RCC 7860 (cell line): ENCODE results near the gene CCM2.

Experiments used
- DNase-seq: peaks from one replicate; pipeline ENCODE4 v3.0.0-alpha.2; 2015; ENCODE audit warnings: low spot score
- FAIRE-seq: peaks from 2 replicates; lab custom pipeline; 2012; peaks lifted over from hg19 to GRCh38; lab: Jason Lieb, UNC

The CCM2 gene

GRCh38 chr7:45117582-45117981 is 117.6 kb downstream of the CCM2 start:
- FAIRE-seq, result no peak
- DNase-seq, result no peak

GRCh38 chr7:45118292-45118691 is 118.3 kb downstream of the CCM2 start:
- FAIRE-seq (no peak), DNase-seq (no peak)

- FAIRE-seq (no peak), DNase-seq (no peak)
Observed at GRCh38 chr7:45118889-45119331, 118.9 kb downstream of the CCM2 start.

- FAIRE-seq (no peak), DNase-seq (no peak)
Observed at GRCh38 chr7:45119550-45119949, 119.5 kb downstream of the CCM2 start.

GRCh38 chr7:45122975-45123860 is 123.2 kb downstream of the CCM2 start:
- DNase-seq (no peak), FAIRE-seq (no peak)

GRCh38 chr7:45123913-45124710 is 124.1 kb downstream of the CCM2 start:
- FAIRE-seq, result no peak
- DNase-seq, result no peak

- FAIRE-seq, result no peak
- no peak for DNase-seq
Observed at GRCh38 chr7:45125193-45125904, 125.3 kb downstream of the CCM2 start.
